GM12875 (cell line): ENCODE data around the gene PTGFRN.
"Not testable (repeated sequence)": the region's sequence is repeated elsewhere in the genome, so short reads cannot be mapped to it uniquely, and the experiment has no call there.

ENCODE experiments used
- H3K4me3 ChIP-seq: one replicate; pipeline ENCODE4 v1.5.1; 2011; ENCODE audit warnings: low read depth, low read length, control low read depth
- CTCF ChIP-seq: IDR thresholded peaks from 2 replicates; pipeline ENCODE4 v1.5.1; 2011; ENCODE audit warnings: low read depth, mild to moderate bottlenecking, control low read depth, inconsistent platforms, low read length, moderate library complexity, borderline replicate concordance; ENCODE audit not compliant: insufficient read depth

PTGFRN gene

GRCh38 chr1:116927049-116927798, 17.5 kb downstream of the PTGFRN start:
- H3K4me3 ChIP-seq = no peak overlapping the region
- TF ChIP-seq CTCF = no peak

- no peak for TF ChIP-seq CTCF
These were observed 20.4 kb downstream of the PTGFRN start for GRCh38 chr1:116929961-116930592.

DNA sequence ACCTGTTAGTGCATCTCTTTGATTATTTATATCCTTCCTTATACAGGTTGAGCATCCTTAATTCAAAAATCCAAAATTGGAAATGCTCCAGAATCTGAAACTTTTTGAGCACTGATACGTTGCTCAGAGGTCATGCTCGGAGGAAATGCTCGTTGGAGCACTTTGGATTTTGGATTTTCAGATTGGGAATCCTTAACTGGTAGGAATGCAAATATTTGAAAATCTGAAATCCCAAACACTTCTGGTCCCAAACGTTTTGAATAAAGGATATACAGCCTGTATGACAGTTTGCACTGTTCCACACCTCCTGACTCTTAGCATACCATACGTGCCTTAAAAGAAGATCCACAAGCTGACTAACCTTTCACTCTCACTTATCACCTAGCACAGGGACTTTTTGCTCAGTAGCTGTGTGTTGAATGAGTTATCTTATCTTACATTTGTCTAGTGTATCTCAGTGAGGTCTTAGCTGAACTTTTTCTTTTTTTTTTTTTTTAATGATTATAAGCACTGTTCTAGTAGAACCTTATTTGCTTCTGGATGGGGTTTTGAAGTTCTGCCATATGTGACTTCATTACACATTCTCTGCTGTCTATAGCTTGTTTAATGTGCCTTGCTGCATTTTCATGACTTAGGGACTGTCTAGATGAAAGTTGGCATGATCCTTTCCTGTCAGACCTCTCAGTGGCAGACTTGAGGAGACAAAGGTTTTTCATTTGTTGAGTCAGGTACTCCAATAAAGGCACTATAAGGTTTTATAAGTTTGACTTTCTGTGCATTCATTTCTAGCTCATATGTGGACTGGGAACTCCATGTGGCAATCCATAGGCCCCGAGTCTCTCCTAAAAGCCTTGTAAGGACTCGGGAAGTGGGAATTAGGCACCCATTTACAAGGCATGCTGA, 21.6 kb downstream of the PTGFRN start:
- no peak overlapping the region for H3K4me3 ChIP-seq
- no peak for TF ChIP-seq CTCF

More at GRCh38 chr1:116929961-116930592, 20.4 kb downstream of the PTGFRN start:
- H3K4me3 ChIP-seq = no peak overlapping the region

DNA sequence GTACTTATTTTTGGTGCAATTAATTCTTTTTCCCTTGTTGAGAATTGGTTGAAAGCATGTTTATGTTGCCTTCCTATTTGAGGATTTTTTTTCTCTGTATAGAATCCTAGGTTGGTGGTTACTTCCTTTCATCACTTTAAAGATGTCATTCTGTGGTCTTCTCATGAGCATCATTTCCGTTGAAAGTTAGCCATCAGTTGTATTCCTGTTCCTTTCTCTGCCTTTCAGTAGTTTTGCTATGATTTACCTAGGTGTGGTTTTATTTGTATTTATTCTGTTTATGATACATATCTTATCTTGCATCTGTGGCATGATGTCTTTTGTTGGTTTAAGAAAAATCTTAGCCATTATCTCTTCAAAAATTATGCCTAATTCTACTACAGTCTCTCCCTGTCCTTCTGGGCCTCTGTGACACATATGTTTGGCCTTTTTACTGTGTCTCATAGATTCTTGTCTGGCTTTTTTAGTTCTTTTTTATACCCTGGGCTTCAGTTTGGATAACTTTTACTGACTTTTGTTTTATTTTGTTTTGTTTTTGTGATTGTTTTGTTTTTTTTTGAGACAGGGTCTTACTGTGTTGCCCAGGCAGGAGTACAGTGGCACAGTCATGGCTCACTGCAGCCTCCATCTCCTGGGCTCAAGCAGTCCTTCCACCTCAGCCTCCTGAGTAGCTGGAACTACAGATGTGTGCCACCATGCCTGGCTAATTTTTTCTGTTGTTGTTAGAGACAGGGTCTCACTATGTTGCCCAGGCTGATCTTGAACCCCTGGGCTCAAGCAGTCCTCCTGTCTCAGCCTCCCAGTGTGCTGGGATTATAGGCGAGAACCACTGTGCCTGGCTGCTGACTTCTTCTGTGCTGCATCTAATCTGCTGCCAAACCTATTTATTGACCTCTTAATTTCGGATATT, 24.1 kb downstream of the PTGFRN start:
- no peak for TF ChIP-seq CTCF
- no peak overlapping the region for H3K4me3 ChIP-seq

GRCh38 chr1:116934586-116935207, 25.0 kb downstream of the PTGFRN start:
- H3K4me3 ChIP-seq = no peak overlapping the region
- TF ChIP-seq CTCF = peak; percentile 40; the same call in 1 of the 2 replicates

DNA sequence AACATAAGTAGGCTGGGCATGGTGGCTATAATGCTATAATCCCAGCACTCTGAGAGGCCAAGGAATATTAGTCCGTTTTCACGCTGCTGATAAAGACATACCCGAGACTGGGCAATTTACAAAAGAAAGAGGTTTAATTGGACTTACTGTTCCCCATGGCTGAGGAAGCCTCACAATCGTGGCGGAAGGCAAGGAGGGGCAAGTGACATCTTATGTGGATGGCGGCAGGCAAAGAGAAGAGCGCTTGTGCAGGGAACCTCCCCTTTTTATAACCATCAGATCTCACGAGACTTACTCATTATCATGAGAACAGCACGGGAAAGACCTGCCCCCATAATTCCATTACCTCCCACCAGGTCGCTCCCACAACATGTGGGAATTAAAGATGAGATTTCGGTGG, 28.5 kb downstream of the PTGFRN start:
- no peak overlapping the region for H3K4me3 ChIP-seq
- no peak for TF ChIP-seq CTCF

DNA sequence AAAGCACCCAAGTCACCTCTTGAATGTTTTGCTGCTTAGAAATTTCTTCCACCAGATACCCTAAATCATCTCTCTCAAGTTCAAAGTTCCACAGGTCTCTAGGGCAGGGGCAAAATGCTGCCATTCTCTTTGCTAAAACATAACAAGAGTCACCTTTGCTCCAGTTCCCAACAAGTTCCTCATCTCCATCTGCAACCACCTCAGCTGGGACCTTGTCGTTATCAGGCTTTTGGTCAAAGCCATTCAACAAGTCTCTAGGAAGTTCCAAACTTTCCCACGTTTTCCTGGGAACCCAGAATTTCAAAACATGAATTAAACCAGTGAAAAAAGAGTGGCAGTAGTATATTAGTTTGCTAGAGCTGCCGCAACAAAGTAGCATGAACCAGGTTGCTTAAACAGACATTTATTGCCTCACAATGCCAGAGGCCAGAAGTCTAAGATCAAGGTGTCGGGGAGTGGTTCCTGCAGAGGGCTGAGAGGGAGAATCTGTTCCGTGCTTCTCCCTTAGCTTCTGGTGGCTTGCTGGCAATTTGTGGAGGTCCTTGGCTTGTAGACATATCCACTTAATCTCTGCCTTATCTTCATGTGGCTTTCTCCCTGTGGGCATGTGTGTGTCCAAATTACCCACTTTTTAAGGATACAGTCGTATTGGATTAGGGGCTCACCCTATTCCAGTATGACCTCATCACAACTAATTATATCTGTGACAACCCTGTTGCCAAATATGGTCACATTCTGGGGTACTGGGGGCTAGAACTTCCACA, 30.2 kb downstream of the PTGFRN start:
- not testable (repeated sequence) for H3K4me3 ChIP-seq
